GM19438 (cell line): ENCODE results near the gene TSHZ1.
"Not testable (repeated sequence)": the region's sequence is repeated elsewhere in the genome, so short reads cannot be mapped to it uniquely, and the experiment has no call there.

Source experiments
- ATAC-seq: cut with Tn5 transposase; IDR thresholded peaks from one replicate; pipeline ENCODE4 v1.9.1; 2021; ENCODE audit warnings: low read depth; ENCODE audit not compliant: unreplicated experiment

Gene TSHZ1

DNA sequence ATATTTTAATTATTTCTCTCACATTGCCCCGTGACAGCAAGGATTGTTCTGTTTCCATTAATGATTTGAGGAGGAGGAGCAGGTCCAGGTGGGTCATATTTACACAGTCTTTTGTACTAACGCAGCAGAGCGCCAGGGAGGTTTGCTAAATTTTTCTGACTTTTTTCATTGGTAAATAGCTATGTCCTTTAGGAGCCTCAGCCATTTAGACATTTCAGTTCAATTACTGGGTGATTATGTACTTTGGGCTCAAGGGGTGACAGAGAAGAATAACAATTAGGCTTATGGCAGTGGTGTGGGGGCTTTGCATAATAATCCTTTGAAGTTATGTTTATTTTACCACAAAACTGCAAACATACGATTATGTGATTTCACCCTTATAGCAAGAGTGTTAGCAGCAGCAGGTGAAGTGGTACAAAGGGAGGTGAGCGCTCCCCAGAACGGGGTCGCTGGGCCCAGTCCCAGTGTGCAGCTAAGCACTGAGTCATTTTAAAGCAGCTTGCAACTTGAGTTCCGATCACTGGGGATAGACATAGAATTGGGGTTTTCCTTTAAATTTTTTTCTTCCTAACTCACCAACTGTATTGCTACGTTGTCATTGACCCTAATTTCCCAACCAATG lies 80.3 kb downstream of the TSHZ1 start:
- no peak for ATAC-seq

DNA sequence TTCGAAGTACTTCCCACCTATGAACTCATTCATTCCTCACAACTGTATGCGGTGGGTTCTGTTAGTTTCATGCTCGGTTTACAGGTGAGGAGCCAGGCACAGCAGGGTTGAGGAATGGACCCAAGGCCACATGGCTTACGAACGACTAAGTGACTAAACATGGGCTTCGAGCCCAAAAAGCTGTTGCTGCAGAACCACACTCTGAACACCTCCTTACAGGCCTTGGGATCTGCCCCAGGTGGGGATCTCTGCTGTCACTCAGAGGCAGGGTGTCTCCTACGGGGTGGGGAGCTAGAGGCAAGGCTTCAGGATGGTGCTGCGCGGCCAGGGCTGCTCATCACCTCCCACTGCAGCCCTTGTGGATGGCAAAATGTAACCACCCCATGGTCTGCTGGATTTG lies 80.9 kb downstream of the TSHZ1 start:
- ATAC-seq = no peak

GRCh38 chr18:75293591-75293990 lies 83.0 kb downstream of the TSHZ1 start:
- no peak for ATAC-seq

DNA sequence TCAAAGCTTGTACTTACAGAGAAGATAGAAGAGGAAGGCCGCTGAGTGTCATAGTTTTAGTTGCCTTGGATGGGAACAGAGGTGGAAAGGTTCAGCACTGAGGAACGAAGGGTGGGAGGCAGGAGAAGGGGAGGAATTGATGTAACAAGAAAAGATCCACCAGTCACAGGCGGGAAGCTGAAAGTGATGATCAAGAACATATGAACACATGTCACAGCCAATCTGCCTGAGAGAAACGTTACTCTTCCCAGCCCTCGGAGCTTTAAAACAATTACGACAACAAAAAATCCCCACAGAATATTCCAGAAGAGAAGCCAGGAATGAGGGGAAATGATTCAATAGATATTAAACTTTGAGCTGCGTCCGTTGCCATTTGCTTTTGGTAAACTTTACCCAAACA lies 87.1 kb downstream of the TSHZ1 start:
- ATAC-seq = no peak

DNA sequence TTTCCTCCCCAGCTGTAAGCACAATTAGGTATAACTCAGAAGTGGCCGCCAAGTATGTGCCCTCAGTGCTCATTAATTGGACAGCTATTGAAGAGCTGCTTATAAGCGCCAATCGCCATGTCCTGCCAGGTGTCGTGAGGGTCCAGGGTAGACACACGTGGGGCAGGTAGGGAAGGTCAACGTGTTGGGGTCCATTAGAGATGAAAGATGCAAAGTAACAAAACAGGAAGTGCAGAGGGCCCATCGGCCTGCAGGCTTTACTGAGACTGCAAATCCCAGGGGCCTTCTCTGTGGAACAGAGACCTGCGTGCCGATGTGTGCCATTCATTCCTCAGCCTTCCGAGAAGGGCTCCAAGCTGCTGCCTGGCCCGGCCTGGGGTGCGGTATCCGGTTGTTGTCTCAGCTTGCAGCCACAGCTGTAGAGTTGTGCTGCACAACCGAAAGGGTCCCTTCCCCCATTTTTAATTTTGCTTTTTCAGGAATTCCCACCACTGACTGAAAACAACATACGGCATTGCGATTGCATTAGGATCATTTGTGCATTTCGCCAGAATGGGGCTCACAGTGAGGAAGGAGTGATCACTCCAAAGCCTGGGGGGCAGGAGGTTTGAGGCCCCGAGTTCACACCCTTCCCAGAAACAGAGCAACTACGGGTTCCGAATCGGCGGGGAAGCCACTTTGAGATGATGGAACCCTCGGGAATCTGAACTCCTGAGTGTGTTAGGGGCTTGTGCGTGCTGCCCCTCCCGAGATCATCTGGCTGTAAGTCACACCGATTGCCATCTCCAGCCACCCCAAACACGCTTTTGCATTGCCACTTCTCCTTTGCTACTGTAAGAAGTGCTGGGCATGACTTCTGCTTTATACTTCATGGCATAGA lies 94.3 kb downstream of the TSHZ1 start:
- ATAC-seq = no peak

- no peak for ATAC-seq
Measured at GRCh38 chr18:75305984-75306383, 95.4 kb downstream of the TSHZ1 start.

- no peak for ATAC-seq
Measured at GRCh38 chr18:75307530-75307929, 96.9 kb downstream of the TSHZ1 start.

GRCh38 chr18:75309564-75309963 lies 99.0 kb downstream of the TSHZ1 start:
- no peak for ATAC-seq

GRCh38 chr18:75314117-75314516 lies 103.5 kb downstream of the TSHZ1 start:
- no peak for ATAC-seq

DNA sequence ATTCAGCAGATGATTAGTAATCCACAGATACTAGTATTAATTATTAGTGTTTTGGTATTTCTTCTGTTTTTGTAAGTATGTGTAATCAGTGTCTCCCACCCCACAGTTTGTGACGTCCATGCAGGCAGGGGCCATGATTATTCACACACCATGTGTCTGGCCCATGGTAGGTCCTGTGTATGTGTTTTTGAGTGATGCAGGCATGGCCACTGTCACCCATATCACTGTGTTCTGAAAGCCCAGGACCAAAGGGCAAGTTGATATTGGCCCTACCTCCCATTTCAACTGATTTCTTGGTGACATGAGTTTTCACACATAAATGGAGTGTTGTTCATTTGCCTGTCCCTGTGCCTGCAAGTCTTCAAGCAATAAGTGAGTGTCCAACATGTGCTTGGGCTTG lies 104.0 kb downstream of the TSHZ1 start:
- no peak for ATAC-seq

DNA sequence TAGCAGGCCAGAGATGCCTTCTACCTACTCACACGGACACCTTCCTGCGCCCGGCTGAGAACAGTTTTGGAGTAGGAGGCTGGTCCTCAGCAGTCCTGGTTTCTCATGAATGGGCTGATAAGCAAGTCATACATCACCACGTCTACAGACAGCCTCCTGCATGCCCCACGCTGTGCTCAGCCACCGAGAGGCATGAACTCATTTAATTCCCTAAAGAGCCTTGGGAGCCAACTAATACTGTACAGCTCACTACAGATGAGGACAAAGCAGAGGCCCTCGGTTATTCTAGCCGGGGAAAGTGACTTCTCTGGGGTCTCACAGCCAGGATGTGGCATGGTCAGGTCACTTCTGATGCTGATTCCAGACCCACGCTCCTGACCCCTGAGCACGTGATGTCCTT lies 105.6 kb downstream of the TSHZ1 start:
- ATAC-seq = no peak

DNA sequence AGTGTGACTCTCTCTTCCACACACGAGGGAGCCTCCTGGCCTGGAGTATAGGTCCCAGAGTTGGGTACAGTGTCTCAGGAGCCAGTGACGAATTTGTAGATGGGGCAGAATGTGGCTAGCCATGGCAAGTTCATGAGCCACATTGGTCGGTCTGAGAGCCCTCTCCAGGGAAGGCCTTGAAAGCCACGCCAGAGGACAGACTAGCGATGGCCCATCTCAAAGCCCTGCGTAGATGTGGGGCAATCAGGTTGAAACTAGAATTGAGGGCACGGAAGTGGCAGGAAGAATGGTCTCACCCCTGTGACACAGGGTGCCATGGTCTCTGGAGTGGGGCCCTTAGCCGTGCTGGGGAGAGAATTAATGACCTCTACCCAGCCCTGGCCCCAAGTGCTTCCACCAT lies 106.2 kb downstream of the TSHZ1 start:
- no peak for ATAC-seq

- no peak for ATAC-seq
Measured at GRCh38 chr18:75317300-75317699, 106.7 kb downstream of the TSHZ1 start.

GRCh38 chr18:75317703-75318102 lies 107.1 kb downstream of the TSHZ1 start:
- ATAC-seq = no peak

GRCh38 chr18:75319905-75320304 lies 109.3 kb downstream of the TSHZ1 start:
- no peak for ATAC-seq

GRCh38 chr18:75320506-75320905 lies 109.9 kb downstream of the TSHZ1 start:
- no peak for ATAC-seq

- no peak for ATAC-seq
Measured at GRCh38 chr18:75321431-75321830, 110.8 kb downstream of the TSHZ1 start.

DNA sequence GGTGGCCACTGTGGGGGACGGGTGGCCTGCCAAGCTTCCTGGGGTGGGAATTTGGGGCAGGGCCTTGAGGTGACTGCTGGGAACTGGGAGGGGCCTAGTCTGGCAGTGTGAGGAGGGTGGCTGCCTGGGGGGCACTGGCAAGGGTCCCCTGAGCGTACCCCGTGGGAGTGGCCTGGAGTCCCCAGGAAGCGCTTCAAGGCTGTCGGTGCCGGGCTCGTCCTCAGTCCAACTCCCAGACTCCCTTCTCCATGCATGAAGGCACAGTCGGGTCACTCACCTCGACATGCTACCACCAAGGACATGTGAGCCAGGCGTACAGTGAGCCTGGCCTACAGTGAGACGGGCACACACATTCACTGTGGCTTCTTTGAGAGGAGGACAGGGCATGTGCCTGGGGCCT lies 111.6 kb downstream of the TSHZ1 start:
- ATAC-seq = no peak

- no peak for ATAC-seq
Measured at GRCh38 chr18:75323821-75324585, 113.4 kb downstream of the TSHZ1 start.

GRCh38 chr18:75324686-75325257 lies 114.2 kb downstream of the TSHZ1 start:
- no peak for ATAC-seq

DNA sequence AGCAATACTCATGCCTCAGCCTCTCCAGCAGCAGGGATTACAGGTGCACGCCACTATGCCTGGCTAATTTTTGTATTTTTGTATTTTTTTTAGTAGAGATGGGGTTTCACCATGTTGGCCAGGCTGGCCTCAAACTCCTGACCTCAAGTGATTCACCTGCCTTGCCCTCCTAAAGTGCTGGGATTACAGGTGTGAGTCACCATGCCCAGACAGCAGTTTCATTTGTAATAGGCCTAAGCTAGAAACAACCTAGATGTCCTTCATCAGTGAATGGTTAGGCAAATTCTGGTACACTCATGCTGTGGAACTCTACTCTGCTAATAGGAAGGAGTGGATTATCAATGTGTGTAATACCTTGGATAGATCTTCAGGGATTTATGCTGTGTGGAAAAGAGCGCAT lies 119.2 kb downstream of the TSHZ1 start:
- ATAC-seq = not testable (repeated sequence)
